GM21529 (cell line): Measurements from ENCODE around the gene OR51I1.

Experiments
- ATAC-seq: cut with Tn5 transposase; IDR thresholded peaks from one replicate; pipeline ENCODE4 v1.9.1; 2021; ENCODE audit not compliant: unreplicated experiment

OR51I1 gene

GRCh38 chr11:5441414-5441813 is at the start of gene OR51I1:
Gene OR51I1, minus strand, starts transcription at chr11:5441514. Its CDS starts 0 bp downstream, at chr11:5441514.
- no peak for ATAC-seq

GRCh38 chr11:5489576-5490357 is 48.5 kb upstream of the OR51I1 start:
- no peak for ATAC-seq

- ATAC-seq, result no peak
These were observed 47.6 kb upstream of the OR51I1 start for GRCh38 chr11:5488798-5489399.

- ATAC-seq, result no peak
These were observed 47.1 kb upstream of the OR51I1 start, which contains the start of gene OR52D1 for GRCh38 chr11:5488385-5488784. Gene OR52D1, plus strand, starts transcription at chr11:5488685. Its CDS starts 22 bp downstream, at chr11:5488707.

GRCh38 chr11:5486421-5486820 is 45.1 kb upstream of the OR51I1 start:
- ATAC-seq, result no peak

GRCh38 chr11:5486003-5486402 is 44.7 kb upstream of the OR51I1 start:
- ATAC-seq, result no peak

GRCh38 chr11:5476186-5476819 is 35.0 kb upstream of the OR51I1 start:
- peak; percentile 79 for ATAC-seq

- ATAC-seq, result no peak
These were observed 32.6 kb upstream of the OR51I1 start for GRCh38 chr11:5473921-5474320.

- no peak for ATAC-seq
These were observed 26.2 kb upstream of the OR51I1 start for GRCh38 chr11:5467527-5467926.

GRCh38 chr11:5460983-5461621 is 19.8 kb upstream of the OR51I1 start:
- no peak for ATAC-seq

- ATAC-seq, result no peak
These were observed 8.1 kb upstream of the OR51I1 start for GRCh38 chr11:5449432-5449831.

- ATAC-seq, result no peak
These were observed 7.7 kb upstream of the OR51I1 start, which contains the start of gene OR51I2 for GRCh38 chr11:5449023-5449422. Gene OR51I2, plus strand, starts transcription at chr11:5449323. Its CDS starts 4,166 bp downstream, at chr11:5453489.

- no peak for ATAC-seq
These were observed 2.6 kb upstream of the OR51I1 start for GRCh38 chr11:5443835-5444393.

GRCh38 chr11:5423131-5423530 is 18.2 kb downstream of the OR51I1 start:
- ATAC-seq, result no peak

GRCh38 chr11:5421811-5422210 is 19.5 kb downstream of the OR51I1 start, which contains the start of gene OR51Q1:
Gene OR51Q1, plus strand, starts transcription at chr11:5422111. Its CDS starts 90 bp downstream, at chr11:5422201.
- no peak for ATAC-seq

GRCh38 chr11:5420993-5421392 is 20.3 kb downstream of the OR51I1 start:
- no peak for ATAC-seq

GRCh38 chr11:5405173-5405572 is 36.1 kb downstream of the OR51I1 start:
- ATAC-seq, result no peak

- no peak for ATAC-seq
These were observed 42.4 kb downstream of the OR51I1 start for GRCh38 chr11:5398936-5399335.

- no peak for ATAC-seq
These were observed 47.2 kb downstream of the OR51I1 start for GRCh38 chr11:5394091-5394490.
